GM19023 (cell line): ENCODE data around the gene TPR.
A peak's percentile ranks its signal among the peaks of the same experiment; 100 is the strongest.
"Not testable (repeated sequence)": the region's sequence is repeated elsewhere in the genome, so short reads cannot be mapped to it uniquely, and the experiment has no call there.

Experiments
- ATAC-seq: cut with Tn5 transposase; IDR thresholded peaks from one replicate; pipeline ENCODE4 v1.9.1; 2021; ENCODE audit warnings: mild to moderate bottlenecking, moderate library complexity; ENCODE audit not compliant: unreplicated experiment

TPR gene

DNA sequence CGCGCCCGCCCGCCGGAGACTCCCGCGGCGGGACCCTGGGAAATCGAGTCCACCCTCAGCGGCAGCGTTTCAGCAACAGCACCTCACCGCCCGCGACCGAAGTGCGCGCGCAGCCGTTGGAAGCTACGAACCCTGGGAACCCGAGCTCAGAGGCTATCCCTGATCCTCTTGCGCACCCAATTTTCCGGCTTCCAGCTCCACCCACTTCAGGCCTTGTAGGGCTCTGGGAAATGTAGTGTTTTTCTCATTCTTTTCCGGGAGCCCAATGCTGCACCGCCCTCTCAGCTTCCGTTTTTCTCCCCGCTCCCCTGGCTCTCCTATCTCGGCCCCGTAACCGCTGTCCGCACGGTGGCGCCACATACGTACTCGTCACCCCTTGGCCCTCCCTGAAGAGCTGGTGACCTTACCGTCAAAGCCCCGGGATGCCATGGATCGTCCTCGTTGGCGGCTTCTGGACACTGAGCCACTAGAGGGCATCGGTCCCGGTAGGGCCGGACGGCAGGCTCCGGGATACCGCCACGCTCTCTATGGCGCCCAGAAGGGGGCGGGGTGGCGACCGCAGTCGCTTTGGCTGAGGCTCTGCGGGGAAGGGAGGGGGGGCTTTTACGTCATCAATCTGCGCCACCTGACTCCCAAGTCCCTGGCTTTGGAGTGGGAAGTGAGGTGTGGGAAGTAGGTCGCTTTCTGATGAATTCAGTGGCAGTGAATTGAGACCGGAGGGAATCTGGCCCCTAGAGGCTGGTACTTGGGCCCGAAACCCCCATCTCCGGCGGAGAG is at the start of gene TPR, which contains the start of gene ODR4:
TPR (minus strand) TSS at position 102 of the 777 bp plus-strand sequence. CDS start 225 bp downstream, outside the sequence.
ODR4 (plus strand) TSS at position 687 of the 777 bp plus-strand sequence. CDS start 3,948 bp downstream, outside the sequence.
- peak; percentile 88 for ATAC-seq

DNA sequence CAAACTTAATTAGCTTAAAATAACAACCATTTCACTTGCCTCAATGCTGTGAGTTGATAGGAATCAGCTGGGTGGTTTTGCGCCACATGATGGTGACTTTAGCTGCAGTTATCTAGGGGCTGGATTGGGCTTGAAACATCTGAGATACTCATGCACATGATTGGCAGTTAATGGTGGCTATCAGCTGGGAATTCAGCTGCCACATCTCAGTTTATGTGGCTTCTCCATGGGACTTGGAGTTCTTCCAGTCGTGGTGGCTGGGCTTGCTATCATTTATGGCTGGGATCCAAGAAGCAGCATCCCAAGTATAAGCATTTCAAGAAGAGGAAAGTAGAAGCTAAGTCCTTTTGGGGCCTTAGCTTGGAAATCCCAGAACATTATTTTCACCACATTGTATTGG is 49.5 kb upstream of the TPR start:
- ATAC-seq = no peak

DNA sequence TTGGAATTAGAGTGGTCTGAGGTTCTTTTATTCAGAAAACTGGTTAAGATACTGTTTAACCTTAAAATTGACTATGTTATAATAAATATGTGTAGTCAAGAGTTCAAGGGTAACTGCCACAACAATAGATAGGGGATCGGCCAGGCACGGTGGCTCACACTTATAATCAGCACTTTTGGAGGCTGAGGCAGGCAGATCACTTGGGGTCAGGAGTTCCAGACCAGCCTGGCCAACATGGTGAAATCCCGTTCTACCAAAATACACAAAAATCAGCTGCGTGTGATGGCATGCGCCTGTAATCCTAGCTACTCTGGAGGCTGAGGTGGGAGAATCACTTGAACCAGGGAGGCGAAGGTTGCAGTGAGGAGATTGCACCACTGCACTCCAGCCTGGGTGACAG is 46.4 kb upstream of the TPR start:
- no peak for ATAC-seq

DNA sequence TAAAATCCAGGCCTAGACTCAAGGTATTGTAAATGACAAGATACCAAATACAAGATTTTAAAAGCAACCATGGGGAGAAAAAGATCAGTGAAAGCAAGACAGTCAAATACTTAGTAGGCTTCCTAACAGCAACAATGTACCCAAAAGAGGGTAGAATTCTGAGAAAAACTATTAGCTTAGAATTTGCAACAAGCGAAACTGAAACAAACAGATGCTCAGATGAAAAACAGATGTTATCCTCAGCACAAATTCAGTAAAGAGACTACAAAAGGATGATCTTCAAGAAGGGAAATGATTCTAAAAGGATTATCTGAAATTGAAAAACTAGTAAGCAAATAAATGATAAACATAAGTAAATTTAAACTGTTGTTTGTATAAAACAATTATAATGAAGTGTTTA is 45.9 kb upstream of the TPR start:
- peak; percentile 91 for ATAC-seq

DNA sequence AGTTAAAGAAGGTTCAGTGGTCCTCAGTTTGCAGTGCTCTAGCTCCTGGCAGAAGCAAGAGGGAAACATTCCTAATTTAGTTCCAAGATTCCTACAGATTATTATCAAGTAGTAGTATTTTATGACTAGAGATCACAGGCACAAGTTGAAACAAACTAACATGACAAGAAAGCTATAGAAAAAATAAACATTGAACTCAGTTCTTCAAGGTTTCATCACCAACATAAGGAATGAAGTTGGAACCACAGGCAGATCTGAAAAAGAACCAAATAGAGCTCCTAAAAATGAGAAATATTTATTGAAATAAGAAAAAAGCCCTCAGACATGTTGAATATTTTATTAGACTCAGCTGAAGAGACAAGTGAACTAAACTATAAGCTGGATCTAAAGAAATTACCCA is 45.3 kb upstream of the TPR start:
- no peak for ATAC-seq

DNA sequence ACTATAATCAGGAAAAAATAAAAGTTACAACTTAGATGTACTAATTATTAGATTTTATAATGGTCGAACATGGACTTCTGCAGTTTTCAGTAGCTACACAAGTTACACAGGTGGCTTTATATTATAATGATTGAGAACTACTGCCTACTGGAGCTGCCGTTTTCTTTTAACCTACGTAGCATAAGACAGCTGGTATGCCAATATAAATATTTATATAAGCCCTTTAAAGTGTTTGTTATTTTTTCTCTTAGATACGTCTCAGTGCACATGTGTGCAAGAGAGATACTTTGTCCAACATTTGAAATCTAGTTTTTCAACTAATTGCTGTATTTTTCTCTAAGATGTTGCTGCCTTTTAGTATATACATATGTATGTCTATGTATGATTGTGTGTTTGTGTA is 43.5 kb upstream of the TPR start:
- ATAC-seq = no peak

DNA sequence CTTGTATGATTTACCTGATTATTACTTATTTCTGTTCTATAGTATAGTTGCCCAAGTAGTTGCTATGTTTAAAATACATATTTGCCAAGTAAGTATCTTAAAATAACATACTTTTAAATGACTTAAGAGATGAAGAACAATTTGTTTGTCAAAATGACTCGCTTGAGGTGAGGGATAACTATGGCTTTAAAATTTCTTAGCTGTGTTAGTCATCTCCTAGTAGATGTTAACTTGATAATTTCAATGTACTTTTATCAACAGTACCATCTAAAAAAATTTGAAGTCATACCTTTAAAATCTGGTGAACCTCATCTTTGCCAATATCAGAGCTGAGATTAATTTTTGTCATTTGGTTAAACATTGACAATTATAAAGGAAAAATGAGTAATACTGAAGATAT is 38.3 kb upstream of the TPR start:
- no peak for ATAC-seq

DNA sequence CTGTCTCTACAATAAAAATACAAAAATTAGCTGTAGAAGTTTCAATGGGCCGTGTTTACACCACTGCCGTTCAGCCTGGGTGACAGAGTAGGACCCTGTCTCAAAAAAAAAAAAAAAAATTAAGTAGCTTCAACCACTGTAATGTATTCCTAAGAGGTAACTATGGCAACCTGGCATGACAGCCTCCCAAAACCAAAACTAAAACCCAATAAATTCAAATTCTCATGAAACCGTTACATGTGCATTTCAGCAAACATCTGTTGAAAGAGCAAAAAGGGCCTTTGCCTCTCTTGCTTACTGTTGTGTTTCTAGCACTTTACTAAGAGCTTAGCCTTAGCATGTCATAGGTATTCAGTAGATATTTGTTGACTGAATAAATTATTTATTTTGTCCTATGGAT is 34.0 kb upstream of the TPR start:
- ATAC-seq = peak; percentile 85

DNA sequence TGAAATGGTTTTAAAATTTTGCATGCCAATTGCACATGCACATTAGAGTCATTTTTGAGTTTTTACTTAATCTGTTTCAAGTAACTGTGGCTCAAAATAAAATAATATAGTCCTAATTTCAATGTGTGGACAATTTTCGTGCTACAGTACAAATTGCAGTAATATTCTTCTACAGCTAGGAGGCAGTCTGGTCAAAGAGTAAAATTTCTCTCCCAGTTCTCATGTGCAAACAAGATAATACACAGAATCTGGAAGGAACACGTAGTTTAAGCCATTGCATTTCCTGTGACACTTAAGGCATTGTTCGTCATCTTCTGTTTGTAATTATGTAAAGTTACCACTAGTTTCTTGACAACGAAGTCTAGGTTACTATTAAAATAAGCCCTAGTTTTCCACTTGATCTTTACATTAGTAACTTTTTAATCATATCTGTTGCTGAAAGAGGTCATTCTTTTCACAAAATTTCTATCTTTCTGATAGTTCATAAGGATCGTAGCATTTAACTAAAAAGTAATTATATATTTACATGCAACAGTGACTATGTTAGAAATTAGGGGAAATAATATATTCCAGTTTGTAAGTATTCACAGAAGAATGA is 29.5 kb upstream of the TPR start:
- ATAC-seq = no peak

DNA sequence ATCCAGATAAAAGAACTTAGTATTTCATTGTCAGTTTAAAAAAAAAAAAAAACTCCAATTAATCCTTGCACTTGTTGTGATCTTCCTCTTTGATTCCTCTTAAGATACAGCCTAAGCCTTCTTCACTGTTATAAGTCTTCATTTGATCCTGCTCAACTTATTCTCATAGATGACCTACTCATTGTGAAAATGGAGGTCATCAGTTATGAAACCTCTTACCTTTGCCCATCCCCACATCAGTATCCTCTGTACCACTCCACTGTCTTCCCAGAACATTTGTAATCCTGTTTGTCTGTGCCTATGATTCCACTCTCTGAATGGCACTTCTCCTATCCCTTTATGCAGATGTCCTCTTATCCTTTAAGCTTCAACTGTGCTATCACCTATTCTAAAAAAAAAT is 28.6 kb upstream of the TPR start:
- ATAC-seq = no peak

DNA sequence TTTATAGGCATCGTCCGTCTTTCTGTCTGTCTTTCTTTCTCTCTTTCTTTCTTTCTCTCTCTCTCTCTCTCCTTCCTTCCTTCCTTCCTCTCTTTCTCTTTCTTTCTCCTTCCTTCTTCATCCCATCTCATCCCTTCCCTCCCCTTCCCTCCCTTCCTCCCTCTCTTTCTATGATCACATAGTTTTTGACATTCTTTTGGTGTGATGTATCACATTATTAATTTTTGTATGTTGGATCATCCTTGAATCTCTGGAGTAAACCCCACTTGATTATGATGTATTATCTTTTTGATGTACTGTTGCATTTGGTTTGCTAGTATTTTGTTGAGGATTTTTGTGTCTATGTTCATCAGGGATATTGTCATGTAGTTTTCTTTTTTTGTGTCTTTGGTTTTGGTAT is 26.4 kb upstream of the TPR start:
- not testable (repeated sequence) for ATAC-seq

DNA sequence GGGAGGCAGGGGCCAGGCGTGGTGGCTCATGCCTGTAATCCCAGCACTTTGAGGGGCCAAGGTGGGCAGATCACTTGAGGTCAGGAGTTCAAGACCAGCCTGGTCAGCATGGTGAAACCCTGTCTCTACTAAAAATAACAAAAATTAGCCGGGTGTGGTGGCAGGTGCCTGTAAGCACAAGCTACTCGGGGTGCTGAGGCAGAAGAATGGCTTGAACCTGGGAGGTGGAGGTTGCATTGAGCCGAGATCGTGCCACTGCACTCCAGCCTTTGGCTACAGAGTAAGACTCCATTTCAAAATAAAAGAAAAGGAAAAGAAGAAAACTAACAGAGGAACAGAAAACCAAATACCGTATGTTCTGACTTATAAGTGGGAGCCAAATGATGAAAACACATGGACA is 17.7 kb upstream of the TPR start:
- not testable (repeated sequence) for ATAC-seq

DNA sequence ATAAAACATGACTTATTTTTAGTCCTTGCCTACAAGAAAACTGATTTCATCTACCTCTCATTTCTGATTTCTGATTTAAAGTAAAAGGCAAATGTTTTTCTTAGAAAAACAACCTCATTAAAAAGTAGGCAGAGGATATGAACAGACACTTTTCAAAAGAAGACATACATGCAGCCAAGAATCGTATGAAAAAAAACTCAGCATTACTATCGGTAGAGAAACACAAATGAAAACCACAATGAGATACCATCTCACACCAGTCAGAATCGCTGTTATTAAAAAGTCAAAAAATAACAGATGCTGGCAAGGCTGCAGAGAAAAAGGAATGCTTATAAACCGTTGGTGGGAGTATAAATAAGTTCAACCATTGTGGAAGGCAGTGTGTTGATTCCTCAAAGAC is 16.8 kb upstream of the TPR start:
- no peak for ATAC-seq

DNA sequence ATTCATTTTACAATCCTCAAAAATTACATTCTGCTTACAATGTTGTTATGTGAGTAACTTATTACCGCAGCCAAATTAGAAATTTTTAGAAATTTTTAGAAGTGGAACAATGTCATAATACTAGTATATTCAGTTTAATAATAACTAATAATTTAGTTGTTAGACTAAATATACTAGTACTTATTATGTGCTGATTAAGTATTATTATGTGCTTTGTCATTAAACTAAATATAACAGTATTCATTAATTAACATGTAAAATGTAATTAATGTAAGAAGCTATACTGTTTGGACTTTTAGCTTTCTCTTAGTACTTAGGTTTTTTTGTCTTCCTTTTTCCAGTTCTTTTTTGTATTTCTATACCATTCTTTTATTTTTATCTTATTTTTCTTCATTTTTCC is 15.9 kb upstream of the TPR start:
- ATAC-seq = no peak

DNA sequence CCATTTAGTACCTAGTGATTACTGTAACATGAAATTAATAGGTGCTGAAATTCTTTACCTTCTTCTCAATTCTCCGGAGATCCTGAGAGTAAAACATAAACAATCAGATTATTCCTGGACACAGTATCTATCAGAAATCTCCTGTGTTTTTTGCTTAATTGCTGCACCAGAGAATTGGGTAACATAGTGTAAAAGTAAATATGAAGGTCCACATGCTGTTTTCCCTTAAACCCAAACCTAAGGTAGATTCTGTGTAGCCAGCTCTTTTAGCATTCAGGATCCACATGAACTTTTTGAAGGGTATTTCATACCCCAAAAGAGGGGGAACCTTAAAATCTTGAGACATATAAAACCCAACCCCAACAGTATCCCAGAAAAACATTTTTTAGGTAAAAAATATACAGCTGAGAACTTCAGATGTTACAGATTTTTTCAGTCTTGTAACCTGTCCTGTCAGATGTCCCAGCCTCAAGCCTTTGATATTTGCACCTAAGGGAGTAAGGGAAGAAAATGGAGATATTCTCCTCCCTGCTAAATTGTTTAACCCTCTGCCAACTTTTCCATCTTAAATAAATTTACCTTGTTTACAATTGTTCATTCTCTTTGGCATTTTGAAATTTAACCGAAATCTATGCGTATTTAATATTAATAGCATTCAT is 11.8 kb upstream of the TPR start:
- ATAC-seq = no peak

DNA sequence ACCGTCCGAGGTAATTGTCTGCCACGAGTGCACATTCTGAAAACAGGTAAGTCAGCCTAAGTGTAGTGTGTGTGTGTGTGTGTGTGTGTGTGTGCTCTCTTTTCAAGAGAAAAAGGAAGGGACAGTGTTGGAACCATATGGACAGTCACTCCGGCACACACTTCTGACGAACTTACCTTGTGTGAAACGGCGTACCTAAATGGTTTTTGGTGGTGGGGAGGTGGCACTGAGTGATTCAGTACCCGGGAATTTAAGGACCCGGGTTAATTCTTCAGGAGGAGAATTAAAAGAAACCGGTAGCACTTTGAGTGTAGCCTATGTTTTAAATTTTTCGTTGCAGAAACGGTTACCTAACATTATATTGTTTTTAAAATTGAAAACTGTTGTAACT is 871 bp upstream of the TPR start:
- ATAC-seq = no peak

DNA sequence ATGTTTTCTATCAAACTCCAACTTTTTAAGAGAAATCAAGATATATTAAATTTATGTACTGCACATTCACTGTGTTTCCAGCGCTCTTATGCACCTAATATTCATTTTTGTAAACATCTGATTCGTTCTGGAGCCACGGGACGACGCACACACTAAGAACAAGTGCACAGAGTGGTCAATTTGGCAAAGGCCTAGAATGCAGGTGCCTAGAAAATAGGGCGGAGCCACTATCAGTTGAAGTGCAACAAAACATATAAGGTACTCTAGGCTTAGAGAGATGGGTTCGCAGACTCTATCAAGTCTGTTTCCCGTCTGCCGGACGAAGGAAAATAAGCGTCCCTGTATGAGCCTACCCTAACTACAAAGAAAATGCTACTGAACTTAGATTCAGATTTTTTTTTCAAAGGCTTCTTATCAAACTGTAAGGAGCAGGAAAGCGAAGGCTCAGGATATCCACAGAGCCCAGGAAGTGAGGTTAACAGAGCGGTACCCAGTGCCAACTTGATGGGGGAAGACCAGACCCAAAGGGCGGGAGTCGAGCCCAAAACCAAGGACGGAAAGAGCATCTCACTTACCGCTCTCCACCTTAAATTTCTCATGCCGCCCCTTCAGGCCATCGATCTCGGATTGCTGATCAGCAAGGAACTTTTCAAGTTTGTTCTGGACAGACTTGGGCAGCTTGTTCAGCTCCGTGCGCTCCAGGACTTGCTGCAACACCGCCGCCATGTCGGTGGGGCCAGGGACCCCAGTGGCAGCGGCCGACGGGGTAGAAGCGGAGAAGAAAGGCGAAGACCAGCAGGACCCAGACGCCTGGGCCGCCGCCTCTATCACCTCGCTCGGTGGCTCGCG is 526 bp downstream of the TPR start:
- ATAC-seq = peak; percentile 34

DNA sequence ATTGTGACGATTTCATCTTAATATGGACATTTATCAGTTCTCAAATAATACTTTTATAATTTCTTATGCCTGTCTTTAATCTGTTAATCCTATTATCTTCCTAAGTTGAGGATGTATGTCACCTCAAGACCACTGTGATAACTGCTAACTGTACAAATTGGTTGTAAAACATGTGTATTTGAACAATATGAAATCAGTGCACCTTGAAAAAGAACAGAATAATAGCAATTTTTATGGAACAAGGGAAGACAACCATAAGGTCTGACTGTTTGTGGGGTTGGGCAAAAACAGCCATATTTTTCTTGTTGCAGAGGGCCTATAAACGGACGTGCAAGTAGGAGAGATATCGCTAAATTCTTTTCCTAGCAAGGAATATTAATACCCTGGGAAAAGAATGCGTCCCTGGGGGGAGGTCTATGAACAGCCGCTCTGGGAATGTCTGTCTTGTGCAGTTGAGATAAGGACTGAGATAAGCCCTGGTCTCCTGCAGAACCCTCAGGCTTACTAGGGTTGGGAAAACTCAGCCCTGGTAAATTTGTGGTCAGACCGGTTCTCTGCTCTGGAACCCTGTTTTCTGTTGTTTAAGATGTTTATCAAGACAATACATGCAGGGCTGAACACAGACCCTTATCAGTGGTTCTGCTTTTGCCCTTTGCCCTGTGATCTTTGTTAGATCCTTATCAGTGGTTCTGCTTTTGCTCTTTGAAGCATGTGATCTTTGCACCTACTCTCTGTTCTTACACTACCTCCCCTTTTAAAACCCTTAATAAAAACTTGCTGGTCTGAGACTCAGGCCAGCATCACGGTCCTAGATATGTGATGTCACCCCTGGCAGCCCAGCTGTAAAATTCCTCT is 27.0 kb downstream of the TPR start:
- not testable (repeated sequence) for ATAC-seq

DNA sequence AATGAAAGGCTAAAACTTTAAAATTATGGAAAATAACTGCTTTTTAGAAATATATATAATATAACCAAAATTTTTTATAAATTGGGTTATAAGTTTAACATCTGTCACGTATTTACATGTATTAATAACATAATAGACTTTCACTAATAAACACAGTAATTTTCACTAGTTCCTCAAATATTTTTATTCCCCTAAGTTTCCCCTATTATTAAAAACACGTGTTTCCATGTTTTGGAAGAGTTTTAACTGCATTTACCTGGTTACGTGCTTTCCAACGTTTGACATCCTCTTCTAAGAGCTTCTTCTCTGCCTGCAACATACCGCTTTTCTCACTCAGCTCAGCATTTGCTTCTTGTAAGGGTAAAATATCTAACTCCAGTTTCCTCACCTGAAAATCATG is 34.3 kb downstream of the TPR start:
- no peak for ATAC-seq

DNA sequence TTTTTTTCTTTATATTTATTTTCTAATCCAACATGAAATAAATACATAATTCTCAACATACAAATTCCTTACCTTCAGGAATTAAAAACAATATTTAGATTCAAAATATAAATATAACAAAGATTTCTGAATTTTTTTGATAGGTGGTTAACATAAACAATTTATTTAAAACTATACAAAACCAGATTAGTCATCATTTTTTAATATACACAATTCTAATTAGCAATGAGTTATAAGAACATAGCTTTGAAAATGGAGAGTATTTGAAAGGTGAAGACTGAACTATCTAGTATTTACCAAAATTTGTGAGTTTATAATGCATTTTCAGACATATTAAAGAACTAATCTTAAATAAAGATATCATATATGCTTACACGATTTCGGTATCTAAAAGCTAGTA is 37.5 kb downstream of the TPR start:
- no peak for ATAC-seq
